ENCODE measurements around the gene GPR62.

DNA sequence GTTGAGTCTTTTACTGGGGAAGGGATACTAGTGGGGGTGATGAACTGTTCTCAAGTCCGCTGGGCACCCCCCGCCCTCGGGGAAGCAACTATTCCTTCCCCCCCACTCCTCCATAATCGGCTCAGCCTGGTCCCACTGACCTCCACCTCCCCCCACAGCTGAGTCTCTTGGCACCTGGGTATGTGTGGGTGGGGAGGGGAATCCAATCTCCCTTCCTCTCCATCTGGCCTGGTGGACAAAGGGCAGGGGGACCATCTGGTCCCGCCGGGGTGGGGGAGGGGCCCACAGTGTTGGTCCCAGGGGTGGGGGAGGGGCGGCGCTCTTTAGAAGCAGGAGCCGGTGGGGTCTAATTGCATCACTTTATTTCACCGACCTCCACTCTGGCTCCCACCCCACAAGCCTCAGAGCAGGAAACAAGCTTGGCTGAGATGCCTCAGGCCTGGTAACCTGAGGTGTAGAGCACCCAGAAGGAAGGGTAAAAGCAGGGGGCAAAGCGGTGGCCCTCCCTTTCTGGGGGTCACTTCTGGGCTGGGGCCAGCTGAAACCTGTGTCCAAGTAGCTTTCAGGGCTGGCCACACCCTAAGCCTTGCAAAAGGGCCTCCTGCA, 13.1 kb downstream of the GPR62 start:
- TF ChIP-seq CTCF (IDR thresholded peaks at IDR 0.05) (no peak), POLR2A (IDR thresholded peaks at IDR 0.05) (no peak)
